ENCODE measurements around the gene R3HDM2. TPM values are rescaled to one million over a fixed set of nuclear protein-coding genes. Genes with fewer than 3 reads are reported as not detected.

R3HDM2 gene
- 85.9 and 86.8 TPM in 2 replicates for total RNA-seq
- long read RNA-seq, partial matches to known transcripts, result 1 of 5 reads
- long read RNA-seq, other reads (novel, unspliced or antisense), result 4 of 5 reads

DNA sequence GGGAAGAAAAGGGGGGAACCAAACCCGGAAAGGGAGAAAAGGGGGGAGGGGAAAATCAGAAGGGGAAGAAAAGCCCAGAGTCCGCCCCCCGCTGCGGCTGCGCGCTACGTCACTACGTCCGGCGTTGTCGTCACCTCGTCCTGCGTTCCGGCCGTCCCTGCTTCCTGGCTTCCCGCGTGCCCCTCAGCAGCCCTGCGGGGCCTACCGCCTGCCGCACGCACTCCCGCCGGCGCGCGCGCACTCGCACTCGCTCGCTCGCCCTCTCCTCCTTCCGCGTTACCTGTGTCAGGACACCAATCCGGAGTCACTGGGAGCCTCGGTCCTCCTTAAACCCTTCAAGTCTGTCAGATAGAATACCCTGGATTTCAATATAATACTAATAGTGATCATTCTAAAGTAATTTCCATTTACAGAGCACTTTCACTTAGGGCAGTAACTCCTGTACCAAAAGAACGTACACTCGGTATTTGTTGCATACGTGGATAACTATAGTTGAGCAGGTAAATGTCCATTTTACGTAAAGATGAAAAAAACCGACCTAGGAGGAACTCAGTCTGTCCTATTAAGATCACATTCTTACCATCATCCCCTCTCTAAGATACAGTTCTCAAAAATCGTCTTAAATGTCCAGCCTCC, at the start of gene R3HDM2:
TSS of gene R3HDM2 (minus strand) at position 113 of the 636 bp plus-strand sequence. CDS start 120,615 bp downstream, outside the sequence.
- Mint-ChIP-seq H3K4me1 (ENCODE audit: low read depth) (peaks cover 27% of the 10 kb centered on the region), H3K27ac (peak within 1 kb of the TSS; percentile 98)

DNA sequence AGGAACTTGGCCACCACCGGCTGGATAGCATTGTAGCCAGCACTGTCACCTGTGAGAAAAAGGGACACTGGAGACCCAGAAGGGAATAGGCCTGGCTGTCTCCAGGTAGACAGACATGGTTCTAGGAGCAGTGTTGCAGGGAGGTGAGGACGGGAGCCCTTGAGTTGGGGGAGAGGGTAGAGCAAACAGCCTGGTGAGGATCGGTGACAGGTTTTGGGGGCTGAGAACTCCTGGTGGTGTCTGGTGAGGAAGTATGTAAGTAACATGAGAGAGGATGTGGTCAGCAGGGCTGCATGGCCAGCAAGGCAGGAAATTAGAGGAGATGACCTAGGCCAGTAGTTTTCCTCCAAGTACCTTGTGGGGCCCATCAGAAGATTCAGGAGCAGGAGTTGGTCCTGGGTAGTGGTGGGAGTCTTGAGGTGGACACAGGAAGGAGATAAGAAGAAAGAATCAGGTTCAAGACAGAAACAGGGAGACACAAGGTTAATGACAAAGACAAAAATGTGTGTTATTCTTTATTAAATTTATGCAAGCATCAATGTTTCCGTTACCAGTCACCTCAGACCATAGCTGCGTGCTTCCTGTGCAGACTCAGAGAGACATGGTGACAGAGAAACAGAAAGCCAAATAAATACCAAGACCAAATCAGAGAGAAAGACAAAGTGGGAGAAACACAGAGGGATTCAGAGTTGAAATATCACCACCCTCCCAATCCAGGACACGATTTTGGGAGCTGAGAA, 48.7 kb upstream of the R3HDM2 start, which contains the start of gene ARHGAP9:
TSS of gene ARHGAP9 (minus strand) at position 491 of the 740 bp plus-strand sequence. CDS start at position 31, 460 bp downstream.
- H3K4me3 Mint-ChIP-seq (ENCODE audit: low read depth), result no peak within 1 kb of the TSS
- H3K4me1 Mint-ChIP-seq (ENCODE audit: low read depth), result peaks cover 6% of the 10 kb centered on the region
- TF ChIP-seq, protein P1, sequence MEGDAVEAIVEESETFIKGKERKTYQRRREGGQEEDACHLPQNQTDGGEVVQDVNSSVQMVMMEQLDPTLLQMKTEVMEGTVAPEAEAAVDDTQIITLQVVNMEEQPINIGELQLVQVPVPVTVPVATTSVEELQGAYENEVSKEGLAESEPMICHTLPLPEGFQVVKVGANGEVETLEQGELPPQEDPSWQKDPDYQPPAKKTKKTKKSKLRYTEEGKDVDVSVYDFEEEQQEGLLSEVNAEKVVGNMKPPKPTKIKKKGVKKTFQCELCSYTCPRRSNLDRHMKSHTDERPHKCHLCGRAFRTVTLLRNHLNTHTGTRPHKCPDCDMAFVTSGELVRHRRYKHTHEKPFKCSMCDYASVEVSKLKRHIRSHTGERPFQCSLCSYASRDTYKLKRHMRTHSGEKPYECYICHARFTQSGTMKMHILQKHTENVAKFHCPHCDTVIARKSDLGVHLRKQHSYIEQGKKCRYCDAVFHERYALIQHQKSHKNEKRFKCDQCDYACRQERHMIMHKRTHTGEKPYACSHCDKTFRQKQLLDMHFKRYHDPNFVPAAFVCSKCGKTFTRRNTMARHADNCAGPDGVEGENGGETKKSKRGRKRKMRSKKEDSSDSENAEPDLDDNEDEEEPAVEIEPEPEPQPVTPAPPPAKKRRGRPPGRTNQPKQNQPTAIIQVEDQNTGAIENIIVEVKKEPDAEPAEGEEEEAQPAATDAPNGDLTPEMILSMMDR (IDR thresholded peaks at IDR 0.05; ENCODE audit: unreplicated experiment), result no peak
- H3K9me3 Mint-ChIP-seq (ENCODE audit: low read depth), result no peaks in the 10 kb centered on the region
- no peak within 1 kb of the TSS for H3K27ac Mint-ChIP-seq
- H3K27me3 Mint-ChIP-seq, result peaks cover 77% of the 10 kb centered on the region
- H3K36me3 Mint-ChIP-seq (ENCODE audit: insufficient read depth), result no peaks in the 10 kb centered on the region
- DNase-seq (ENCODE audit: low spot score, unreplicated experiment), result no peak

More for the DNA sequence above, at the start of gene R3HDM2:
- Mint-ChIP-seq H3K36me3 (ENCODE audit: insufficient read depth) (no peaks in the 10 kb centered on the region), H3K4me3 (ENCODE audit: low read depth) (peak within 1 kb of the TSS; percentile 95), H3K9me3 (ENCODE audit: low read depth) (no peaks in the 10 kb centered on the region), H3K27me3 (peaks cover 3% of the 10 kb centered on the region)
- TF ChIP-seq, protein P1 (IDR thresholded peaks at IDR 0.05; ENCODE audit: unreplicated experiment), result no peak
- DNase-seq (ENCODE audit: low spot score, unreplicated experiment), result peak; percentile 90

- Mint-ChIP-seq H3K27me3 (peaks cover 82% of the 10 kb centered on the region), H3K9me3 (ENCODE audit: low read depth) (no peaks in the 10 kb centered on the region), H3K36me3 (ENCODE audit: insufficient read depth) (no peaks in the 10 kb centered on the region), H3K4me3 (ENCODE audit: low read depth) (no peak overlapping the region), H3K4me1 (ENCODE audit: low read depth) (peaks cover 6% of the 10 kb centered on the region), H3K27ac (no peak overlapping the region)
- DNase-seq (ENCODE audit: low spot score, unreplicated experiment), result no peak
- TF ChIP-seq, protein P1 (IDR thresholded peaks at IDR 0.05; ENCODE audit: unreplicated experiment), result no peak
Observed at GRCh38 chr12:57479043-57479375, 48.2 kb upstream of the R3HDM2 start.

DNA sequence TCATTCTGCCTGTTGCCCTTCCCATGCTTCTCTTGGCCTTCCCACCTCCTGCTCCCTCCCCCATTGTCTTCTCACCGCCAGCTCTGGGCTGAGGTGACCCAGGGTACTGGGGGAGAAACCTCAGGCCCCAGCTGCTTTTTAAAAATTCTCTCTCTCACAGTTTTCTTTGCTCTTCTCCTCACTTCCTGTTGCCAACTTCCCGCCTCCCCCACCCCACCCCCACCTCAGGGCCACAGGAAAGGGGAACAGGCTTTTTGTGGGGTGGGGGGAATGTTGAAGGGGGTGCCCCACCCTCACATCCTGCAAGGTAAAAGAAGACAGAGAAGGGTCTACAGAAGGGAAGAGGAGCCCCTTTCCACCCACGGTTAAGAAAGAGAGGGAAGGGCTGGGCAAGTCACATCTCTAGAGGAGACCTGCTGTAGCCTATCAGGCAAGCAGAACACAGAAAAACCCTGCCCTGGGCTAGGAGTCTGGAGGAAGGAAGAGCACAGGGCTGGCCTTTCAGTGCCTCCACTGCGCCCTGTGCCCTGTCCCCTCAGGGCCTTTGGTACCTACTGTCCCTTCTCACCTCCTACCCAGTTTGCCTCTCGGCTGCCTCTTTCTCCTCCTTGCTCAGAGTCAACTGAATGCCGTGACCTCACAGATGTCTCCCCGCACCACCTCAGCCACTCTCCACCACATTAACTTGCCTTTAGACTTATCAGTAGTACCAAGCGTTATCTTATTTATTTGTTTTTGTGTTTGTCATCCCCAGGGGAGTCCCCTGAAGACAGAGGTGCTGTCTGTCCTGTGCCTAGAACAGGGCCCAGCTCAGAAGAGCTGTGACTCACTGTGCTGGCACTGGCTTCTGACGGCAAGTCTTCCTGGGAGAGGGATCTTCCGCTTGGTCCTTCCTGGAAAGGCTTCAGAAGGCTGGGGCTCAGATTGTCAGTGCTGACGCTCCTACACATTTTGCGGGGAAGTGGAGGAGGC, 47.2 kb upstream of the R3HDM2 start:
- Mint-ChIP-seq H3K4me1 (ENCODE audit: low read depth) (peaks cover 6% of the 10 kb centered on the region), H3K4me3 (ENCODE audit: low read depth) (no peak overlapping the region), H3K9me3 (ENCODE audit: low read depth) (no peaks in the 10 kb centered on the region), H3K27ac (no peak overlapping the region), H3K27me3 (peaks cover 86% of the 10 kb centered on the region), H3K36me3 (ENCODE audit: insufficient read depth) (no peaks in the 10 kb centered on the region)
- TF ChIP-seq, protein P1 (IDR thresholded peaks at IDR 0.05; ENCODE audit: unreplicated experiment), result no peak
- no peak for DNase-seq (ENCODE audit: low spot score, unreplicated experiment)

Data from progenitor cell of endocrine pancreas (in vitro differentiated cells).